Stomach (tissue), 9 donors: ENCODE results near the gene AFMID. TPM values are rescaled to one million over a fixed set of nuclear protein-coding genes. Genes with fewer than 3 reads are reported as not detected.

Source experiments
- DNase-seq, 2 donors: peaks; one replicate each; pipeline versions ENCODE4 v3.0.0 to v3.0.0-alpha.2; 2013 to 2019
- H3K27ac ChIP-seq, 5 donors: fragments of 200-600 bp in 4 of 5; sonication (generic) in 4 of 5; one replicate each; pipeline ENCODE4 v1.5.1; 2013 to 2019; ENCODE audit warnings: mild to moderate bottlenecking in 1 of 5, moderate library complexity in 1 of 5
- H3K27me3 ChIP-seq, 3 donors: fragments of 200-600 bp; sonication (generic); one replicate each; pipeline ENCODE4 v1.5.1; 2017 to 2019; ENCODE audit warnings: mixed run types in 1 of 3
- H3K36me3 ChIP-seq, 4 donors: fragments of 200-600 bp; sonication (generic); 1 replicate in 3 of 4; 2 replicates in 1 of 4; pipeline ENCODE4 v1.5.1; 2016 to 2019
- H3K4me1 ChIP-seq, 4 donors: fragments of 200-600 bp; sonication (generic); one replicate each; pipeline ENCODE4 v1.5.1; 2016 to 2019
- H3K4me3 ChIP-seq, 4 donors: fragments of 200-600 bp; sonication (generic) in 3 of 4; one replicate each; pipeline ENCODE4 v1.5.1; 2016 to 2019; ENCODE audit warnings: mild to moderate bottlenecking in 1 of 4
- H3K9me3 ChIP-seq, 4 donors: fragments of 200-600 bp; sonication (generic); one replicate each; pipeline ENCODE4 v1.5.1; 2016 to 2019
- EP300 ChIP-seq: sonication (generic); formaldehyde crosslinking; IDR thresholded peaks from one replicate; pipeline ENCODE4 v1.6.1; 2017; ENCODE audit warnings: antibody characterized with exemption
- POLR2A ChIP-seq, 4 donors: fragments of 450-650 bp; IDR thresholded peaks; one replicate each; pipeline ENCODE4 v1.6.1; 2016; ENCODE audit warnings: antibody characterized with exemption in 4 of 4, control low read depth in 2 of 4, mild to moderate bottlenecking in 1 of 4, moderate library complexity in 1 of 4
- POLR2AphosphoS5 ChIP-seq, 3 donors: sonication (generic); formaldehyde crosslinking; IDR thresholded peaks; one replicate each; pipeline ENCODE4 v1.6.1; 2016; ENCODE audit warnings: antibody characterized with exemption in 3 of 3
- WGBS, 5 donors: extraction: QIAGEN DNeasy Blood & Tissue Kit in 3 of 5; methylation state at CpG; one replicate each; pipeline versions ENCODE4 v1.1.5 to v1.1.7; 2013 to 2018; 5-methylcytosine and 5-hydroxymethylcytosine counted together
- intact Hi-C: fragments of 100-400 bp; cut with DNase I; formaldehyde crosslinking; loops from one replicate; pipeline ENCODE4 v1.15.1; 2023; ENCODE audit warnings: low total_unique reads
- polyA plus RNA-seq, 3 donors: library from polyadenylated mRNA; stranded (reverse); fragments of 200-250 nt; gene quantifications; one replicate each; pipeline ENCODE4 v1.2.3, GENCODE V29; 2013
- small RNA-seq, 4 donors: library from RNA; depleted of rRNA; stranded (forward); fragments of <200 nt; gene quantifications; one replicate each; pipeline ENCODE3, GENCODE V24; 2016
- total RNA-seq, 5 donors: library from RNA; depleted of rRNA; stranded (reverse); fragments of >200 nt; gene quantifications; one replicate each; pipeline versions ENCODE4 v1.1.0 to v1.2.3, GENCODE V29; 2014 to 2016
- TF ChIP-seq, protein P1 (sequence below), 7 experiments: fragments of 450-650 bp in 4 of 7; fragments of 200-600 bp in 3 of 7; sonication (generic) in 3 of 7; IDR thresholded peaks; one replicate each; pipeline ENCODE4 v1.5.1; 2016 to 2019; ENCODE audit warnings: antibody characterized with exemption in 7 of 7, control low read depth in 2 of 7, mild to moderate bottlenecking in 1 of 7
- donor health status: healthy with polysubstance abuse.
- donor health status: Bipolar disorder and iron deficiency.
- donor health status: healthy.

The AFMID gene
- total and polyA plus RNA-seq, 8 donors = 25.7 to 189 (median 61.3) TPM

- no peak overlapping the region for H3K27ac ChIP-seq
- no peak for TF ChIP-seq POLR2AphosphoS5 (IDR thresholded peaks at IDR 0.05)
- TF ChIP-seq, protein P1, sequence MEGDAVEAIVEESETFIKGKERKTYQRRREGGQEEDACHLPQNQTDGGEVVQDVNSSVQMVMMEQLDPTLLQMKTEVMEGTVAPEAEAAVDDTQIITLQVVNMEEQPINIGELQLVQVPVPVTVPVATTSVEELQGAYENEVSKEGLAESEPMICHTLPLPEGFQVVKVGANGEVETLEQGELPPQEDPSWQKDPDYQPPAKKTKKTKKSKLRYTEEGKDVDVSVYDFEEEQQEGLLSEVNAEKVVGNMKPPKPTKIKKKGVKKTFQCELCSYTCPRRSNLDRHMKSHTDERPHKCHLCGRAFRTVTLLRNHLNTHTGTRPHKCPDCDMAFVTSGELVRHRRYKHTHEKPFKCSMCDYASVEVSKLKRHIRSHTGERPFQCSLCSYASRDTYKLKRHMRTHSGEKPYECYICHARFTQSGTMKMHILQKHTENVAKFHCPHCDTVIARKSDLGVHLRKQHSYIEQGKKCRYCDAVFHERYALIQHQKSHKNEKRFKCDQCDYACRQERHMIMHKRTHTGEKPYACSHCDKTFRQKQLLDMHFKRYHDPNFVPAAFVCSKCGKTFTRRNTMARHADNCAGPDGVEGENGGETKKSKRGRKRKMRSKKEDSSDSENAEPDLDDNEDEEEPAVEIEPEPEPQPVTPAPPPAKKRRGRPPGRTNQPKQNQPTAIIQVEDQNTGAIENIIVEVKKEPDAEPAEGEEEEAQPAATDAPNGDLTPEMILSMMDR (IDR thresholded peaks at IDR 0.05) = no peak
- TF ChIP-seq EP300 = no peak
- TF ChIP-seq POLR2A (IDR thresholded peaks at IDR 0.05) = no peak
- WGBS, 5 donors = 74 to 80% (median 79%) methylated on average over 12 to 14 of the region's 14 CpGs
- intact Hi-C loops = loop anchor here (5.0 kb wide), 1 partner anchor 144 kb away; no protein-coding TSS in a partner anchor
- H3K36me3 ChIP-seq = no peaks in the 10 kb centered on the region
- peak in 1 of 2 donors; percentile 19 for DNase-seq
- H3K27me3 ChIP-seq = peaks cover 0 to 16% (median 0%) of the 10 kb centered on the region in 3 donors
- H3K4me3 ChIP-seq = no peak overlapping the region
- H3K4me1 ChIP-seq = peaks cover 28 to 71% (median 48%) of the 10 kb centered on the region in 4 donors
- H3K9me3 ChIP-seq = no peaks in the 10 kb centered on the region
Measured at GRCh38 chr17:78255953-78256706, 69.0 kb downstream of the AFMID start.

GRCh38 chr17:78256707-78257591, 69.8 kb downstream of the AFMID start:
- WGBS, 5 donors = 52 to 77% (median 65%) methylated on average over 16 to 18 of the region's 18 CpGs
- Histone ChIP-seq H3K9me3 (no peaks in the 10 kb centered on the region), H3K36me3 (no peaks in the 10 kb centered on the region), H3K4me3 (no peak overlapping the region), H3K4me1 (peaks cover 21 to 62% (median 39%) of the 10 kb centered on the region in 4 donors), H3K27ac (peak overlapping the region in 1 of 5 donors; percentile 80), H3K27me3 (peaks cover 0 to 16% (median 0%) of the 10 kb centered on the region in 3 donors)
- TF ChIP-seq POLR2AphosphoS5 (IDR thresholded peaks at IDR 0.05) = no peak
- no peak for TF ChIP-seq EP300
- no peak for TF ChIP-seq POLR2A (IDR thresholded peaks at IDR 0.05)
- TF ChIP-seq, protein P1 (IDR thresholded peaks at IDR 0.05) = no peak
- intact Hi-C loops = loop anchor here (5.0 kb wide), 1 partner anchor 145 kb away; no protein-coding TSS in a partner anchor
- DNase-seq = peak in 1 of 2 donors; percentile 46

Small RNA genes lying within 50 kb of the gene (small RNA-seq; reads per million reads assigned to genes)
- gene AC087645.1 = 0 reads per million in 4 donors

Other genes starting within 250 kb of the AFMID start
- gene TNRC6C, start 228.7 kb upstream of the AFMID start, total RNA-seq = 10 to 100 TPM in 4 of 5 donors, 1 to 10 TPM in 1; 2.9 to 64.8 (median 18.9) TPM
- 1 to 10 TPM in 2 of 3 donors, under 1 TPM in 1; 0.92 to 1.9 (median 1.8) TPM for gene TNRC6C, start 228.7 kb upstream of the AFMID start, polyA plus RNA-seq
- gene TMC6, start 58.6 kb upstream of the AFMID start, total RNA-seq = 100 to 1,000 TPM in 1 of 5 donors, 10 to 100 TPM in 4; 29.9 to 223 (median 46.1) TPM
- 10 to 100 TPM in 2 of 3 donors, 1 to 10 TPM in 1; 9.2 to 43.5 (median 17.9) TPM for gene TMC6, start 58.6 kb upstream of the AFMID start, polyA plus RNA-seq
- gene TMC8, start 56.6 kb upstream of the AFMID start, total RNA-seq = 10 to 100 TPM in 2 of 5 donors, 1 to 10 TPM in 3; 4.1 to 19.8 (median 7.8) TPM
- 1 to 10 TPM; 1.6 to 3.3 (median 2.4) TPM for gene TMC8, start 56.6 kb upstream of the AFMID start, polyA plus RNA-seq
- gene C17orf99, start 41.0 kb upstream of the AFMID start, total RNA-seq = not detected
- under 1 TPM in 1 of 3 donors, not detected in 2; 0.08 TPM for gene C17orf99, start 41.0 kb upstream of the AFMID start, polyA plus RNA-seq
- 100 to 1,000 TPM in 1 of 5 donors, 10 to 100 TPM in 4; 28.6 to 219 (median 44.9) TPM for gene SYNGR2, start 18.8 kb upstream of the AFMID start, total RNA-seq
- 100 to 1,000 TPM in 1 of 3 donors, 10 to 100 TPM in 2; 36.0 to 151 (median 71.7) TPM for gene SYNGR2, start 18.8 kb upstream of the AFMID start, polyA plus RNA-seq
- gene TK1, start 310 bp upstream of the AFMID start, total RNA-seq = 10 to 100 TPM in 4 of 5 donors, 1 to 10 TPM in 1; 4.5 to 35.6 (median 17.8) TPM
- 10 to 100 TPM in 2 of 3 donors, 1 to 10 TPM in 1; 8.7 to 38.1 (median 17.7) TPM for gene TK1, start 310 bp upstream of the AFMID start, polyA plus RNA-seq
- 10 to 100 TPM in 1 of 5 donors, 1 to 10 TPM in 3, not detected in 1; 3.9 to 10.5 (median 5.4) TPM for gene BIRC5, start 26.9 kb downstream of the AFMID start, total RNA-seq
- gene BIRC5, start 26.9 kb downstream of the AFMID start, polyA plus RNA-seq = 10 to 100 TPM in 2 of 3 donors, 1 to 10 TPM in 1; 3.4 to 10.3 (median 10.1) TPM
- gene TMEM235, start 44.3 kb downstream of the AFMID start, total RNA-seq = not detected
- gene TMEM235, start 44.3 kb downstream of the AFMID start, polyA plus RNA-seq = not detected
- 10 to 100 TPM; 48.4 to 62.9 (median 52.2) TPM for gene SOCS3, start 172.7 kb downstream of the AFMID start, total RNA-seq
- gene SOCS3, start 172.7 kb downstream of the AFMID start, polyA plus RNA-seq = 10 to 100 TPM; 18.7 to 46.9 (median 39.7) TPM
- gene PGS1, start 191.3 kb downstream of the AFMID start, total RNA-seq = 100 to 1,000 TPM in 2 of 5 donors, 10 to 100 TPM in 3; 27.8 to 209 (median 41.7) TPM
- gene PGS1, start 191.3 kb downstream of the AFMID start, polyA plus RNA-seq = 10 to 100 TPM; 11.9 to 19.1 (median 14.9) TPM